ENCODE data around the gene ACTA2. TPM values are rescaled to one million over a fixed set of nuclear protein-coding genes. Genes with fewer than 3 reads are reported as not detected.
A peak's percentile ranks its signal among the peaks of the same experiment; 100 is the strongest.

Gene ACTA2
- total RNA-seq, 1 donor from 2014 or later: 126 TPM

GRCh38 chr10:88949912-88950837, 2.4 kb downstream of the ACTA2 start:
- H3K27ac Mint-ChIP-seq: peak overlapping the region; percentile 94
- H3K9me3 Mint-ChIP-seq: no peaks in the 10 kb centered on the region
- H3K4me3 Mint-ChIP-seq: peak overlapping the region; percentile 37
- H3K4me1 Mint-ChIP-seq: peaks cover 44% of the 10 kb centered on the region
- DNase-seq (ENCODE audit: low spot score in 2 of 2, unreplicated experiment in 2 of 2): no peak
- no peaks in the 10 kb centered on the region for H3K36me3 Mint-ChIP-seq
- TF ChIP-seq, protein P1, sequence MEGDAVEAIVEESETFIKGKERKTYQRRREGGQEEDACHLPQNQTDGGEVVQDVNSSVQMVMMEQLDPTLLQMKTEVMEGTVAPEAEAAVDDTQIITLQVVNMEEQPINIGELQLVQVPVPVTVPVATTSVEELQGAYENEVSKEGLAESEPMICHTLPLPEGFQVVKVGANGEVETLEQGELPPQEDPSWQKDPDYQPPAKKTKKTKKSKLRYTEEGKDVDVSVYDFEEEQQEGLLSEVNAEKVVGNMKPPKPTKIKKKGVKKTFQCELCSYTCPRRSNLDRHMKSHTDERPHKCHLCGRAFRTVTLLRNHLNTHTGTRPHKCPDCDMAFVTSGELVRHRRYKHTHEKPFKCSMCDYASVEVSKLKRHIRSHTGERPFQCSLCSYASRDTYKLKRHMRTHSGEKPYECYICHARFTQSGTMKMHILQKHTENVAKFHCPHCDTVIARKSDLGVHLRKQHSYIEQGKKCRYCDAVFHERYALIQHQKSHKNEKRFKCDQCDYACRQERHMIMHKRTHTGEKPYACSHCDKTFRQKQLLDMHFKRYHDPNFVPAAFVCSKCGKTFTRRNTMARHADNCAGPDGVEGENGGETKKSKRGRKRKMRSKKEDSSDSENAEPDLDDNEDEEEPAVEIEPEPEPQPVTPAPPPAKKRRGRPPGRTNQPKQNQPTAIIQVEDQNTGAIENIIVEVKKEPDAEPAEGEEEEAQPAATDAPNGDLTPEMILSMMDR (IDR thresholded peaks at IDR 0.05; ENCODE audit: unreplicated experiment): no peak
- no peaks in the 10 kb centered on the region for H3K27me3 Mint-ChIP-seq (ENCODE audit: low read depth)

GRCh38 chr10:88949051-88949450, 3.5 kb downstream of the ACTA2 start:
- H3K27me3 Mint-ChIP-seq (ENCODE audit: low read depth): no peaks in the 10 kb centered on the region
- no peaks in the 10 kb centered on the region for H3K9me3 Mint-ChIP-seq
- no peak overlapping the region for H3K4me3 Mint-ChIP-seq
- no peaks in the 10 kb centered on the region for H3K36me3 Mint-ChIP-seq
- H3K27ac Mint-ChIP-seq: no peak overlapping the region
- H3K4me1 Mint-ChIP-seq: peaks cover 39% of the 10 kb centered on the region
- TF ChIP-seq, protein P1 (IDR thresholded peaks at IDR 0.05; ENCODE audit: unreplicated experiment): no peak
- DNase-seq (ENCODE audit: low spot score in 2 of 2, unreplicated experiment in 2 of 2): no peak

DNA sequence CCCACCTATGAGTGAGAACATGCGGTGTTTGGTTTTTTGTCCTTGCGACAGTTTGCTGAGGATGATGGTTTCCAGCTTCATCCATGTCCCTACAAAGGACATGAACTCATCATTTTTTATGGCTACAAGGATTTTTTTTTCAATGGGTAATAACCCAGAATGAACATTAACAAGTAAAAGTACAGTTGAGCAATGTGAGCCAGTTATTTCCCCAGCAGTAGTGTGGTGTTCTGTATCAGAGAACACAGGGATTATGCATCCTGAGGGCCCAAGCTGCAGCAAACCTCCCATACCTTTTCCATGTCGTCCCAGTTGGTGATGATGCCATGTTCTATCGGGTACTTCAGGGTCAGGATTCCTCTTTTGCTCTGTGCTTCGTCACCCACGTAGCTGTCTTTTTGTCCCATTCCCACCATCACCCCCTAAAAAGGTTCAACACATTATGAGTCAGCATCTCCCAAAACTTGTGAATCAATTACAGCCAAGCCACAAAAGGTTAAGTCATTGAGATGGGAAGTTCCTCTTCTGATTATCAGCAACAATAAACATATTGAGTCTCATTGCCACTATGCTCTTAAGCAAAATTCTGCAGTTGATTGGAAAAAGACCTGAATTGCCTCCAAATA, 5.5 kb downstream of the ACTA2 start:
- H3K9me3 Mint-ChIP-seq: no peaks in the 10 kb centered on the region
- peaks cover 22% of the 10 kb centered on the region for H3K4me1 Mint-ChIP-seq
- TF ChIP-seq, protein P1 (IDR thresholded peaks at IDR 0.05; ENCODE audit: unreplicated experiment): no peak
- no peaks in the 10 kb centered on the region for H3K27me3 Mint-ChIP-seq (ENCODE audit: low read depth)
- DNase-seq (ENCODE audit: low spot score in 2 of 2, unreplicated experiment in 2 of 2): no peak
- no peak overlapping the region for H3K4me3 Mint-ChIP-seq
- no peaks in the 10 kb centered on the region for H3K36me3 Mint-ChIP-seq
- no peak overlapping the region for H3K27ac Mint-ChIP-seq

- Mint-ChIP-seq H3K27ac (no peak overlapping the region), H3K4me3 (no peak overlapping the region), H3K9me3 (no peaks in the 10 kb centered on the region), H3K27me3 (ENCODE audit: low read depth) (no peaks in the 10 kb centered on the region), H3K4me1 (peaks cover 13% of the 10 kb centered on the region), H3K36me3 (peaks cover under 1% of the 10 kb centered on the region)
- TF ChIP-seq, protein P1 (IDR thresholded peaks at IDR 0.05; ENCODE audit: unreplicated experiment): no peak
- DNase-seq (ENCODE audit: low spot score in 2 of 2, unreplicated experiment in 2 of 2): no peak
Measured at GRCh38 chr10:88946200-88946599, 6.4 kb downstream of the ACTA2 start.

GRCh38 chr10:88944813-88945212, 7.8 kb downstream of the ACTA2 start:
- H3K27ac Mint-ChIP-seq: no peak overlapping the region
- peaks cover 2% of the 10 kb centered on the region for H3K36me3 Mint-ChIP-seq

More at GRCh38 chr10:88944813-88945212, 7.8 kb downstream of the ACTA2 start:
- H3K27me3 Mint-ChIP-seq (ENCODE audit: low read depth): no peaks in the 10 kb centered on the region
- H3K9me3 Mint-ChIP-seq: no peaks in the 10 kb centered on the region
- H3K4me3 Mint-ChIP-seq: no peak overlapping the region
- DNase-seq (ENCODE audit: low spot score in 2 of 2, unreplicated experiment in 2 of 2): no peak
- H3K4me1 Mint-ChIP-seq: no peaks in the 10 kb centered on the region
- TF ChIP-seq, protein P1 (IDR thresholded peaks at IDR 0.05; ENCODE audit: unreplicated experiment): no peak

All from mesothelial cell of epicardium (in vitro differentiated cells).